A549 treated with CORT108297 at 1 μM for 4 hours (cell line): Measurements from ENCODE around the gene IFTAP. TPM values are rescaled to one million over a fixed set of nuclear protein-coding genes. Genes with fewer than 3 reads are reported as not detected.

Experiments used
- total RNA-seq: library from RNA; stranded (reverse); fragments of 200-300 nt; extraction: Qiagen RNA extraction; gene quantifications from 5 replicates; pipeline ENCODE4 v1.2.3, GENCODE V29; 2022

Gene IFTAP, protein sequence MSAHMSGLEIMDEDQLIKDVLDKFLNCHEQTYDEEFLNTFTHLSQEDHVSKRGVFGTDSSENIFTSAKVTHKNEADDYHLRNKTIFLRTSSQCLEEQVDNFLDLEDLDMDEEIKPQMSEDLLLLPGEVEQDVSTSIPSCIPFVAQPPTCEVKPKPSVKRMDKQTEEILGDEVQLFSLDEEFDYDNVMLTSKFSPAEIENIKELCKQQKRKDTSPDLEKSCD
- 15.3 to 21.6 TPM (median 17.2 TPM) in 5 replicates for total RNA-seq

DNA sequence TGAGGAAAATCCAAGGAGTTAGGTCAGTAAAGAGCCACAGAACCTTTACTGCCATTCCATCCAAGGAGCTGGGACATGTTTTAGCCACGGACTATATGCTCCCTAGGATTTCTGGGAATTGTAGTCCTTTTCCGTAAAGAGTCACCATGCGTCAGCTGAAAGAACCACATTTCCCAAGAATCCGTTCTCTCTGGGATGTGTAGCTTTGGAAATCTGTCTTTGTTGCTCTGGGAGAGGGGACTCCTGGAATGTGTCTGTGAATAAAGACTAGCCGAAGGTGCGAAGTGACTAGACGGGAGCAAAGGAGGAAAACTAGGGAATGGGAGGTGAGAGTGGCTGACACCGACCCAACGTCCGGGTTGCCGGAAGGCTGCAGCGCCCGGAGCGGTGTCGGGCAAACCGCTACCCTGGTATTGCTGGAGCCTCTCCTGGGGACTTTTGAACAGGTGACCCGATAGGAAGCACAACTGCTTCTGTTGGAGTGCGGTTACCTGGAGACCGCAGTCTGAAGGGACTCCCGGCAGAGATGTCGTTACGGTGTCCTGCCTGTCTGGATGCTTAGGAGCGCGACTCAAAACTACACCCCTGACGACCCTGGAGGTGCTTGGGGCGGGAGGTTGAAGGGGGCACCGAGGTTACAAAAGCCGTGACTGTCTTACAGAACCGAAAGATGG lies at the start of gene IFTAP:
IFTAP (plus strand) TSS at position 187 of the 674 bp plus-strand sequence. CDS start 15,602 bp downstream, outside the sequence.

GRCh38 chr11:36567694-36568093 lies 26.6 kb upstream of the IFTAP start, which contains the start of gene RAG1:
TSS of gene RAG1 (plus strand) at chr11:36568007. CDS start at chr11:36573305, 5,298 bp downstream.

GRCh38 chr11:36598051-36598450 lies 3.7 kb downstream of the IFTAP start, which contains the start of gene RAG2:
TSS of gene RAG2 (minus strand) at chr11:36598236. CDS start at chr11:36594168, 4,068 bp downstream.

Other genes with a start within 250 kb of the IFTAP start
- 5.7 to 7.5 TPM (median 6.7 TPM) in 5 replicates for gene TRAF6, start 84.2 kb upstream of the IFTAP start, total RNA-seq
- 0.09 to 0.64 TPM (median 0.32 TPM) in 5 replicates for gene RAG1, start 26.5 kb upstream of the IFTAP start, total RNA-seq
- gene RAG2, start 3.7 kb downstream of the IFTAP start, total RNA-seq = not detected in 5 replicates